Measurements from ENCODE around the gene KLHL34.

Gene KLHL34

GRCh38 chrX:21655901-21656586, 2.1 kb downstream of the KLHL34 start:
- no peak for DNase-seq

GRCh38 chrX:21645886-21646285, 12.2 kb downstream of the KLHL34 start:
- no peak for DNase-seq

- DNase-seq: no peak
Observed at GRCh38 chrX:21645431-21645830, 12.7 kb downstream of the KLHL34 start.

GRCh38 chrX:21639775-21640174, 18.4 kb downstream of the KLHL34 start:
- DNase-seq: no peak

- DNase-seq: no peak
Observed at GRCh38 chrX:21638311-21638710, 19.8 kb downstream of the KLHL34 start.

GRCh38 chrX:21632027-21632426, 26.1 kb downstream of the KLHL34 start:
- DNase-seq: no peak

- DNase-seq: no peak
Observed at GRCh38 chrX:21623778-21624501, 34.2 kb downstream of the KLHL34 start.

GRCh38 chrX:21620234-21620633, 37.9 kb downstream of the KLHL34 start:
- DNase-seq: no peak

- DNase-seq: no peak
Observed at GRCh38 chrX:21616386-21616785, 41.7 kb downstream of the KLHL34 start.

- no peak for DNase-seq
Observed at GRCh38 chrX:21612154-21612553, 46.0 kb downstream of the KLHL34 start.

- DNase-seq: no peak
Observed at GRCh38 chrX:21610168-21610567, 48.0 kb downstream of the KLHL34 start.

- DNase-seq: no peak
Observed at GRCh38 chrX:21606002-21606401, 52.1 kb downstream of the KLHL34 start.

Measured in bone marrow (tissue), 2 donors.